ENCODE measurements around the gene MYH14.

Gene MYH14

GRCh38 chr19:50192463-50193211 is 10.8 kb upstream of the MYH14 start:
- H3K4me3 ChIP-seq (replicated peaks; ENCODE audit: low read depth, low read length): no peak overlapping the region
- TF ChIP-seq CTCF (IDR thresholded peaks at IDR 0.05; ENCODE audit: insufficient read depth, low read length, poor library complexity, severe bottlenecking): no peak
- no peak for DNase-seq (ENCODE audit: extremely low read depth, insufficient read length)

GRCh38 chr19:50195224-50195623 is 8.2 kb upstream of the MYH14 start:
- TF ChIP-seq CTCF (IDR thresholded peaks at IDR 0.05; ENCODE audit: insufficient read depth, low read length, poor library complexity, severe bottlenecking): no peak
- no peaks in the 10 kb centered on the region for H3K36me3 ChIP-seq (ENCODE audit: control insufficient read depth, insufficient read depth, low read length)
- H3K4me3 ChIP-seq (replicated peaks; ENCODE audit: low read depth, low read length): no peak overlapping the region
- no peaks in the 10 kb centered on the region; the same call in 1 of the 2 replicates for H3K27me3 ChIP-seq (replicated peaks; ENCODE audit: control insufficient read depth, insufficient read depth, low read length)
- DNase-seq (ENCODE audit: extremely low read depth, insufficient read length): no peak

More at GRCh38 chr19:50192463-50193211, 10.8 kb upstream of the MYH14 start:
- Histone ChIP-seq H3K36me3 (ENCODE audit: control insufficient read depth, insufficient read depth, low read length) (no peaks in the 10 kb centered on the region), H3K27me3 (replicated peaks; ENCODE audit: control insufficient read depth, insufficient read depth, low read length) (no peaks in the 10 kb centered on the region)

GRCh38 chr19:50196322-50196932 is 7.0 kb upstream of the MYH14 start:
- DNase-seq (ENCODE audit: extremely low read depth, insufficient read length): no peak
- TF ChIP-seq CTCF (IDR thresholded peaks at IDR 0.05; ENCODE audit: insufficient read depth, low read length, poor library complexity, severe bottlenecking): no peak
- no peaks in the 10 kb centered on the region; the same call in 1 of the 2 replicates for H3K27me3 ChIP-seq (replicated peaks; ENCODE audit: control insufficient read depth, insufficient read depth, low read length)
- H3K36me3 ChIP-seq (ENCODE audit: control insufficient read depth, insufficient read depth, low read length): no peaks in the 10 kb centered on the region
- H3K4me3 ChIP-seq (replicated peaks; ENCODE audit: low read depth, low read length): no peak overlapping the region

- no peaks in the 10 kb centered on the region for H3K36me3 ChIP-seq (ENCODE audit: control insufficient read depth, insufficient read depth, low read length)
- no peak overlapping the region for H3K4me3 ChIP-seq (replicated peaks; ENCODE audit: low read depth, low read length)
- TF ChIP-seq CTCF (IDR thresholded peaks at IDR 0.05; ENCODE audit: insufficient read depth, low read length, poor library complexity, severe bottlenecking): no peak
- no peaks in the 10 kb centered on the region; the same call in 1 of the 2 replicates for H3K27me3 ChIP-seq (replicated peaks; ENCODE audit: control insufficient read depth, insufficient read depth, low read length)
- no peak for DNase-seq (ENCODE audit: extremely low read depth, insufficient read length)
Observed at GRCh38 chr19:50197348-50197747, 6.1 kb upstream of the MYH14 start.

- H3K27me3 ChIP-seq (replicated peaks; ENCODE audit: control insufficient read depth, insufficient read depth, low read length): no peaks in the 10 kb centered on the region; the same call in 1 of the 2 replicates
- no peak for TF ChIP-seq CTCF (IDR thresholded peaks at IDR 0.05; ENCODE audit: insufficient read depth, low read length, poor library complexity, severe bottlenecking)
- no peaks in the 10 kb centered on the region for H3K36me3 ChIP-seq (ENCODE audit: control insufficient read depth, insufficient read depth, low read length)
- DNase-seq (ENCODE audit: extremely low read depth, insufficient read length): no peak
- no peak overlapping the region for H3K4me3 ChIP-seq (replicated peaks; ENCODE audit: low read depth, low read length)
Observed at GRCh38 chr19:50198431-50199258, 4.8 kb upstream of the MYH14 start.
